Astrocyte of the hippocampus (primary cell): Measurements from ENCODE around the gene TPH1.

Experiments used
- DNase-seq: peaks from one replicate; pipeline ENCODE4 v3.0.0; 2011; ENCODE audit warnings: low read depth, low spot score

The TPH1 gene

DNA sequence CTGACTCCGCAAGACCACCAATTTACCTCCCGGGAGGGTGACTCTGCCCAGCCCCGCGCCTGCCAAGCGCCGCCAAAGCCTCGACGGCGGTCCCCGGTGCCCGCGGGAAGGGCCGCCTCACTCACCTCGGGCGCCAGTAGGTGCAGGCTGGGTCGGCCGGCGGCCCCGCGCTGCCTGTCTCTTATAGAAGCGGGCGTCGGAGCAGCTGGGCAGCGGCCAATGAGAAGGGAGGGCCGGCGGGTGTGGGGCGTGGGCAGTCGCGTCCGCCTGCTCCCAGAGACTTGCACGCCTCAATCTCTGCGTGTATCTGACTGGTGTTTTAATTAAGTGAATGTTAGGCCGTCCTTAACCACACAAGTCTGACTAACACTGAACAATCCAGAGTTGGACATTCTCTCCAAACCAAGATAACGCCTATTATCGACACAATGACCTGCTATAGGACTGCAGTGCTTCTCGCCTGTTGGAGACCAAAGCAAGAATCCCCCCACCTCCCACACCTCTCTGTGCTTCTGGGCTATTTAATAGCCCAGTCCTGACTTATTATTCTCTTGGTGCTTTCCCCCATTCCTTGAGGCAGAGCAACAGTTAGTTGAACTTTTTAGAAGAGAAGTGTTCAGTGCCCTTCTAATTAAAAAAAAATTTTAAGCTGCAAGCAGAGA, at the start of gene TPH1:
Gene TPH1, minus strand, starts transcription at position 154 of the 662 bp plus-strand sequence. CDS start 5,507 bp downstream, outside the sequence.
- DNase-seq, result peak; percentile 89

DNA sequence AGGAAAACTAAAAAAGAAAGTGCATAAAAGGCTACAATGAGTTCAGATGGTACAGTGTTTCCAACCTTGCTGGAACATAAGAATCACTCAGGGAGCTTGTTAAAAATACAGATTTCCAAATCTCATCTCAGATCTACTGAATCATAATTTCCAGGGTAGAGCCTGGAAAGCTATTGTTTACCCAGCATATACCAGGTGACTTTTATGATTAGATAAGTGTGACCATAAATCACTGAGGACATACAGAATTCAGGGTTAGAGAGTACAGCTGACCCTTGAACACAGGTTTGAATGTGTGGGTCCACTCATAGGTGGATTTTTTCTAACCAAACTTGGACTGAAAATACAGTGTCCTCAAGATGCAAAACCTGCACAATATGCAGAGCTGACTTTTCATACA, 47.9 kb upstream of the TPH1 start:
- DNase-seq, result no peak

DNA sequence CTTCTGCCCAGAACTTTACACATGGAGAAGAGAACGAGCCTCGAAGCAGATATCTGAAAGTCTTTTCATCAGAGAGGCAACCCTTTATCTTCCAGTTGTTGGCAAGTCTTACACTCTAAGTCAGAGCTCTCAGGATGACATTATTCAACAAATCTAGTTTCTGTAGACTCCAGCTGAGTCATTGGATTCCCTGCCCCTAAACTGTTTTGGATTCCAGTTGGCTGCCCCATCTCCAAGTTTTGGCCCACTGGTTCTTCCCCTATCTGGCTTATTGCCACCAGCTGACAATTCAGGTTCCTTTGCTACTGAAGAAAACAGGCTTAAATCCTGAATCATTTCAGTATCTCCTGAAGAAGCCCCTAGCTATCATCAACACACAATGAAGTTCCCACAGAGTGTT, 45.7 kb upstream of the TPH1 start:
- peak; percentile 27 for DNase-seq

DNA sequence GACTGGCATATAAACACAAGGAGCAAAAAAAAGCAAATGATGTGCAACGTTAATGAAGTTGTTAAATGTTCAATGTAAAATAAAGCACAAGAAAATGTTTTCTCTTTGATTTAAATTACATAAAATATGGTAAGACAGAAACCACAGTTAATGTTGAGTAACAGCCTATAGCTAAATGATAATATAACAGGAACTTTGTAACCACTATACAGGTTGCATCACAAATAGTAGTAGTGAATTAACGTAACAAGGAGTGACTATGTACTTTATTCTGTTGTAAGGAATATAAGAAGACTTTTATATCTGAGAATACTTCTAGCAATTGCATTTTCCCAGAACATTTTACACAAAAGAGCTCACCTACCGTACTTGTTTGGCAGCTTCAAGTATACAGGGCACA, 42.9 kb upstream of the TPH1 start:
- DNase-seq, result no peak

DNA sequence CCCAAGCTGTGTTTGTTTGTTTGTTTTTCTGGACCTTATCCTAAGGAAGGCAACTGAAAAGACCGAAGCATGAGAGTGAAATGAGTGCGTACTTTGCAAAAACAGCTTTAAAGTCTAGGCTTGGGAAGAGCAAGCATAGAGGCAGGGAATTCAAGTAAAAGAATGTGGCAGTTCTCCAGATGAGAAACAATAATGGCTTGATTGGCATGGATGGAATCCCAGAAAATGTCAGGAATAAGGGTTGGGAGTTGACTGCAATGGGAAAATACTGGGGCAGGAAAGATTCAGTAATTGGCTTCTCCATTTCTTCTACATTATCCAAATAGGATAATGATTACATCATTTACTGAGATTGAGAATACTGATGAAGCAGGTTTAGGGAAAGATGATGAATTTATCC, 42.3 kb upstream of the TPH1 start:
- peak; percentile 63 for DNase-seq

DNA sequence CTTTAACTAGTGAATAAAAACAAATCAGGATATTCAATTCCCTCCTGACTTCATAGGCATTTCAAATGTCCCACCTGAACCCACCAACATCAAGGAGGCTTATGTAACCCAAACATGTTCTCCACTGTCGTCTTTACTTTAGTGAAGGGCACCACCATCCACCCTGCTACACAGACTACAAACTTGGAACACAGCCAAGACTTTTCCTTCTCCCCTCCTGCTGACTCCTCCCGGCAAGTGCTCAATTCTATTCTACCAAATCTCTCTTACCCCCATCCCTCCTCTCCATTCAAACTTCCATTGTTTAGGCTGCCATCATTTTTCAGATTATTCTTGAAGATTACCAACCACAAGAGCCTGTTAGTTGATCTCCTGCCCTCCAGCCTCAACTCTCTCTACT, 35.5 kb upstream of the TPH1 start:
- DNase-seq, result no peak

DNA sequence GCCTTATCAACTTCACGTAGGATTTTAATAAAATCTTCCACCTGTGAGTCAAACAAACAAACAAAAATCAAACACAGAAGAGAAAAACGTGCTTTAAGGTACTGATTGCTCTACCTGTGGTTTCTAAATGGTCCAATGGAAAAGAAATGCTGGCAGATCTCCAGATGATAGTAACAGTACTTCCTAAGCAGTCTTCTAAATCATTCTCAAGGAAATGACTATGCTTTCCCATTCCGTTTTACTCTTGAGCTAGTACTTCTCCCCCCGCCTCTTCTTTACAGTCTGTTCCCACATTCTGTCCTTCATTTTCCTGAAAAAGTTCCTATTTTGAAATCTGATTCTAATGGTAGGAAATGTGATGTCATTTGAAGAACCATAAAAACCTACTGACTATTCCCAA, 34.4 kb upstream of the TPH1 start:
- no peak for DNase-seq

DNA sequence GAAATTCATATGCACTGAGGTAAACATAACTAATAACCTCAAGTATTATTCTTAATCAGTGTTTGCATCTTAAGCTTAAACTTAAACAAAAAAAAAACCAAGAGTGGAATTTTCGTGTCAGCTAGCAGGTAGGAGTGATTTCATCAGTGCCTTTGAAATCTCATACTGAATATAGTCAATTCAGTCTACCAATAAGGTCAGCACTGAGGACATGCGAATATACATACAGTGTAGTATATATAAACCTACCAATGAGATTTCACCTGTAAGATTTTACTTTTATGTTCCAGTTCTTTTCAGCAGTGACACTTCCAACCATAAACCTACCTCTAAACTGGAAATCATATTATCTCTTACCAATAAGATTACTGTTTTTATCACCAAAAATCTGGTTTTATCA, 32.8 kb upstream of the TPH1 start:
- no peak for DNase-seq

DNA sequence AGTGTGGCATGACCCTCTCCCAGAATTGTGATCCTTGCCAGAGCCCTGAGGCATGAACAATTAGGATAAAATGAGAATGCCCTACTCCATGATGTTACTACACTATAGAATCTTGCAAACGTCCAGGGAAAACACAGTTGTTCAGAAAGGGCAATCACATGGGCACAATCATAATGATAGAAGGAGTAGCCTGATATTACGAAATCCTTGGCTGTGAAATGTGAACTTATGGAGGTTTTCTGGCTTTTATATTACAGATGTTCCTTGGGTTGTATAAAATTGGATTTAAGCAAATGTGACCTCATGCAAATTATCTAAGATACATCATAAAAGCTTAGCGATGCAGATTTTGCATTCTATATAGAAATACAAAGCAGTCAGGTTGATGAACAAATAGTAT, 29.4 kb upstream of the TPH1 start:
- no peak for DNase-seq

DNA sequence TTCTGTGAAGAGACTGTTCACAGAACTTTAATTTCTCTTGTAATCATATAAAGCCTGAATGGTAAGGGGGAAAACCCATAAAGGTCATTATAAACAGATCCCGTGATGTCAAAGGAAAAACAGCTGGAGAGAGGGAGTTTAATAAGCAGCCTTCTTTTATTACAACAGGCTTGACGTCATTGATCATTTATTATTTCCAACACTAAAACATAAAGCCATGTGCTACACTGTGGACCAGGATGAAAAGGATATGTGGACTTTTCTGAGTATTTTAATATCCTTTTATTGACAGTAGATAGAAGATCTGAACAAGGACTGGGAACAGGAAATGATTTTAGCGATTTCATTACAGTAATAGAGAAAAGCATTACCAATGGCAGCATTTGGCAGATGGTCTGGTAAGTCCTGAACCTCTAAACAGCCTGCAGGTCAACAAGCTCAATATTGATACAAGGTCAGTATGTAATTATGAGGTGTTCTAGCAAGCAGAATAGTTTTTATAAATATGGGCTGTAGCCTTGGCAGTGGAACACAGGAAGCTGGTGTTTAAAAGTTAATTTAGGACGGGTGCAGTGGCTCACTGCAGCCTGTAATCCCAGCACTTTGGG, 25.1 kb upstream of the TPH1 start:
- DNase-seq, result no peak

DNA sequence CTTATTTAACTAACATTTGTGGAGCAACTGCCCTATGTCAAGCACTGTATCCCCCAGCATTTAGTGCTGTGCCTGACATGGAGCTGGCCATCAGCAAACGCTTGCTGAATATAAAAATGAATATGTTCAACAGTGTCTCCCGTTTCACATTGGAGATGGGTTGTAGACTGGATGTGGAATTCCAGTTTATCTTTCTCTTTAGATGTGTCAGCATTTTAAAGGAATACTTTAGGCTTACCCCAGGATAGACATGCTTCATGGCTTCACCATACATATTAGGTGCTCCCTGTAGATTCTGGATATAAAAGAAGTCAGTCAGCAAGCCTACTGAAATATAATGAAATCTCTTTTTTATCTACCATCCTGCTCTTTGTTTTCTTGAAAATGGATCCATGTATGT, 21.3 kb upstream of the TPH1 start:
- no peak for DNase-seq

DNA sequence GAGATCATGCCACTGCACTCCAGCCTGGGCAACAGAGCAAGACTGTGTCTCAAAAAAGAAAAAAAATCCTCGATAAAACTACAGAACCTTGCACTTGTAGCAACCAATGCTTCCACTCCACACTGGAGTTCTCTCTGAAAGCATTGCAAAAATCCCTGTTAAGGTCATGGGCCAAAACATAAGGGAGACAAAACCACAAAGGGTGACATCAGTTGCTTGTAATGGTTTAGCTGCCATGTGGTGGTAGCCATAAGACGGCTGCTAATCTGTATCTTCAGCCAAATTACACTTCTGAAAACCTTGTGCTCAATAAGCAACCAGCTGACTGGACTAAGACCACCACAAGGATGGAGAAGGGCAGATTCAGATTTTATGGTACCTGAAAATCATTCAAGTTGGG, 20.6 kb upstream of the TPH1 start:
- DNase-seq, result no peak

DNA sequence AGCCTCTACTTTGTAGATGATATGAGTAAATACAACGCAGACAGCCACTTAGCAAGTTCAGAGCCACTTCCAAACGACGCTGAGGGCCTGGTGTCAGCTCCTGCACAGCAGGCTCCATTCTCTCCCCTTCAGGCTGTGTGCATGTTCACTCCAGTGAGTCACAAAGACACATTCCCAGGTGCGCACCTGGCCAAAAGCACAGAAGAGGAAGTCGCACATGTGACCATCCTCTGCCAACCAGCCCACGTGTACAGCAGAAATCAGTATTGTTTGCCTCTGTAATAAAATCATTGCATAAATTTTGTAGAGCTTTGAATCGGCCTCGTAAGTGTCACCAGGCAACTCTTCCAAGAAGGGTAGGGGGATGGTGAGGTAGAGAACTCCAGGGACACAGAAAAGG, 19.5 kb upstream of the TPH1 start:
- DNase-seq, result no peak

DNA sequence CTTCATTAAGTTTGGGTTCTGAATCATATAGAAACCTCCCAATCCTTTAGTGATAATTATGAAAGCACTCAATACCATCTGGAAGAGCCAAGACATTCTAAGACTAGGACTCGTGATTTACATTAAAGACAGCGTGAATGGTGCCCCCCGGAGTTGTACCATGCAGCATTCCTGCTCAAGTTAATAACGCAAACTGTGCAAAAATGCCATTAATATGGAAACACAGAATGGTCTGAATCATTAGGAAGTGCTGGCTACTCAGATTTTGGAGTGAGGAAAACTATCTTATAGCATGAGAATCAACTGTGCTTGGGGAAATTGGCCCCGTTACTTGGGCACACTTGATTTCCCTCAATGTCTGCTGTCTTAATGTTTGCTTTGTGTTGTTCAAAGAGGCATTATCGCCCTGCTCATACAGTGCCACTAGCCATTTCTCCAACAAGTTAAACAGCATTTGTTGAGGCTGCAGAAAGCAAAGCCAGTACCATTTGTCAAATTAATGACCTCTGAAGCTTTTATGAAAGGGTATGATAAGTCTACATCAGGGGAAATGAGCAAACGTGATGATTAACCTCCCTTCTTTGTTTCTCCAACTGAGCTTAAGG, 18.5 kb upstream of the TPH1 start:
- no peak for DNase-seq

DNA sequence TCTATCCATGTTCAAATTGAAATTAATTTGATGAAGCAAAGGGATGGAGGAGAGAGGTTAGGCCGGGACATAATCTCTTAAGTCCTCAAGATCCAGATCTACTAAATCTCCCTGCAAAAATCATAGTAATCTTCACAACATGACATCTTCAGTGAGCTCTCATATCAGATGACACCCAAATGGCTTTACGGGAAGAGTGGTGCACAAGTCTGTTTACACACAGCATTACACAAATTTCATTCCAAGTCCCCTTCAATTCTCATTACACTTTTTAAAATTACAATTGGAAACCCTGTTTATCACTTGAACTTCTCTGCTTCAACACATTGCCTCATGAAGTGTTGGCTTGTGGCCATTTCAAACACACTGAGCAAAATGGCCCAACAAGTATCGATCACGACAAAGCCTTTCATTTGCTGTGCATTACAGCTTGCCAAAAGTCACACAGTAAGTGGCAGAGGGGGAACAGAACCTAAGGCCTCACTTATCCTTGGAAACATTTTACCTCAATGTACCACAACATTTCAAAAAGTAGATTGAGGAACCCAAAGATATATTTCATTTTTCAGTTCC, 17.9 kb upstream of the TPH1 start:
- no peak for DNase-seq

DNA sequence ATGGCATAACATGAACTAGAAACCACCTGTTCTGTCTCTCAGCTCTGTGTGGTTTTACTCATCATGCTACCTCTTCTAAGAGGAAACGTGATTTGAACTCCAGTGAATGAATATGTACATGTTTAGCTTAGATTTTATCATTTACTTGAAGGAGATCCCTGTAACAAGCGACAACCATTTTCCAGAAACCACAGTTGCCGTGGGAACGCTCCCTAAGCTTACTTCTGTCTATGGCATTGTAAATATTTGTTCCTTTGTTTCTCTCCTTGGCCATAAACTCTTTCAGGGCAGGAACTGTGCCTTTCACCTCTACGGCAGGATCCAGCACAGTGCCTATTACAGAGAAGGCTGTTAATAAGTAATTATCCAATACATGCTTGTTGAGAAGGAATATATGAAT, 17.1 kb upstream of the TPH1 start:
- peak; percentile 12 for DNase-seq

DNA sequence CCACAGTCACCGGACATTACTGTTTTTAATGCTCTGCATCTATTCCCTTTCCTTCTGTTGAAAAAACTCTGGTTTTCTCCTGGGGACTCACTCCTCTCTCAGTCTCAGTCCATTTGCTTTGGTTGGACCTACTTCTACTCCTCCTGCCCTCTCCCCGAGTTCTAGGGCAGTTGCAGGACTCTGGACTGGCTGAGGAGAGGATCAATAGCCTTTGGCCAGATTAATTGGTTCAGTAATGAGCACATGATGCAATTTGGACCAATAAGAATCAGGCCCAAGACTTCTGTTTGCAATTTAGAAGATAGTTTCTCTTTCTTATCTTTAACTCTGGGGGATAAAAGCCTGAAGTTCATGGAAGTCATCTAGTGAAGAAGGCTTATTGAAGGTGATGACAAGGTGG, 15.3 kb upstream of the TPH1 start:
- DNase-seq, result no peak

DNA sequence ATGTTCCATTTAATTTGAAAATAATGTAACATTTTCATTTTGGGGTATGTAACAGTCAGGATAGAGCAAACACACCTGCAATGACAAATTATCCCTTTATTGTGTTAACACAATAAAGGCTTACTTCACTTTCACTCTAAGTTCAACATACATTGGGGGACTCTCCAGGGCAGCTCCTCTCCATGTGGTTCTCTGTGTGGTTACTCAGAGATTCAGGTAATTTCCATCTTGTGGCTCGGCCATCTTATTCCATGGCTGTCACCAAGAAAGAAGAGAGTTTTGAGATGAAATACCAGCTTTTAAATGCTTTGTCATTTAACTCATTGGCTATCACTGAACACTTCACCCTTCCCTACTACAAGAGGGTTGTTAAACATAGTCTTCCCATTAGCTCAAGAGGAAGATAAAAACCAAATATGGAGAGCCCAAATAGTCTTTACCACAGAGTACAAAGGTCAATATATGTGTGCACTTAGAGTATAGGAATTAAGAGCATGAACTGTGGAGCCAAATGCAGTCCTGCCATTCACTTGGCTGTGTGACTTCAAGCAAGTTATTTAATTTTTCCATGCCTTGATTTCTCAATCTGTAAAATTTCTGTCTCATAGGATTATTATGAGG, 10.6 kb upstream of the TPH1 start:
- DNase-seq, result no peak

DNA sequence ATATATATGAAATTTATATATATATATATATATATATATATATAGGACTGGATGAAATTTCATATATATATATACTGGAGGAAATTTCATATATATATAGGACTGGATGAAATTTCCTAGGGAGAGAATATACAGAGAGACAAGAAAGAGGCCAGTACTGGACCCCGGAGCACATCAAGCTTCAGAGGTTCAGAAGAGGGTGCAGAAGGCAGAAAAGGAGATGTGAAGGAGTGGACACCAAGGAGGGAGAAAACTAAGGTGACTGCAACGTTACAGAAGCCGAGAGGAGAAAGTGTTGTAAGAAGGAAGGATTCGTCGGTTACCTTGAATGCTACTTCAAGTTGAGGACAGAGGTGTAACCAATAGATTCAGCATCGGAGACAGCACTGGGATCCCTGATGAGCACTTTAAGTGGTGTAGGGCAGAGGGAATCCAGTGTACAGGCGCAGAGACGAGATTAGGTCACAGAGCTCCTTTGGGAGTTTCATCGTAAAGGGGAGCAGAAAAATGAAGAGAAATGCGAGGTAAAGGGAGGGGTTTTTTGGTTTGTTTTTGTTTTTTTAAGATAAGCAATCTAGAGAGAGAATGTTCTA, 8.5 kb upstream of the TPH1 start:
- DNase-seq, result no peak

DNA sequence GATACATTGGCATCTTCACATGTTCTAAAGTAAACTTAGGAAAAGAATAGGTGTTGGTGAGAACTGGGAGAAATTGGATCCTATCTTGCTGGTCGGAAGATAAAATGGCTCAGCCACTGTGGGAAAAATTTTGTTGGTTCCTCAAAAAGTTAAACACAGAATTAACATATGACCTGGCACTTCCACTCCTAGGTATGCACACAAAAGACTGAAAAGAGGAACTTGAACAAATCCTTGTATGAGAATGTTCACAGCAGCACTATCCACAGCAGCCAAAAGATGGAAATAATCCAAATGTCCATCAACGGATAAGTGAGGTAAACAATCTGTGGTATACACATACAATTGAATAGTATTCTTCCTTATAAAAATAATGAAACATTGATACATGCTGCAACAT, 4.8 kb upstream of the TPH1 start:
- no peak for DNase-seq

DNA sequence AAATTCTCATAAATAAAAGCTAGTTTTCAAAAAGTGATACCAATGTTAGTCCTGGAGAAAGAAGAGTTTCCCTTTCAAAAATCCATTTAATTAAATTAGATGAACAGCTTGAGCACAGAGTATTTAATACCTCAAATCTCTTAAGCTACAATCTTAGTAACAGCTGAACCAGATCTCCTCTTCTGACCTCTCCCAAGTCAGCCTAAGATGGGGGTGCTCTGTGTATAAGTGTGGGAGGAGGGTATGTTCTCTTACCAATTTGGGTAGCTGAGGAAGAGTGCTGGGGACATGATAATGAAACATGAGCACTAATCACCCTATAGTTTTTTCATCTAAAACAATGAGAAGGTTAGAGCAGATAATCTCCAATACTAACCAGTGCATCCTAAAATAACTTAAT, 9.6 kb downstream of the TPH1 start:
- DNase-seq, result no peak

DNA sequence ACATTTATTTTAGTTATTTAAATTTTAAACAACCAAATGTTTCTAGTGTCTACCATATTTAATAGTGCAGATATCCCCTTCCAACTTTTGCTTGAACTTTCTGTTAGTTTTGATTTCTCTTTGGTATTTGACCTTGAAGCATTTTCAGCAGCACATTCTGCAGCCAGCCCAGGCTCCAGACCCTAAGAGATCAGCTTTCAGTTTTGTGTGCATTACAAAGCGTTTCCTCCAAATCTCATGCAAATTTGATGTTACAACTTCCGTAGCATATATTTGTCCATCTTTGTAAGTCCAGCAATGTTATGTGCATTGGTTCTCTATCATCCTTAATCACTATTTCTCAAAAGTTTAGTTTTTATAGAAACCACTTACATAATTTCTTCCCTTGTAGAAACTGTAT, 18.6 kb downstream of the TPH1 start:
- DNase-seq, result no peak
